HL-60 (cell line): Measurements from ENCODE around the gene QARS1.

Source experiments
- DNase-seq, 2 experiments: peaks; one replicate each; pipeline ENCODE4 v3.0.0-alpha.2; 2010 to 2020; ENCODE audit warnings: low read depth in 1 of 2, low spot score in 1 of 2
- H3K27ac ChIP-seq: fragments of 250-450 bp; sonication (Bioruptor Pico); replicated peaks from 2 replicates; pipeline ENCODE4 v1.5.1; 2020; ENCODE audit warnings: mild to moderate bottlenecking, moderate library complexity
- H3K27me3 ChIP-seq: fragments of 250-450 bp; sonication (Bioruptor Pico); 2 replicates; pipeline ENCODE4 v1.5.1; 2021; ENCODE audit warnings: mild to moderate bottlenecking, moderate library complexity; ENCODE audit not compliant: insufficient read depth, poor library complexity, severe bottlenecking
- H3K4me3 ChIP-seq: replicated peaks from 2 replicates; pipeline ENCODE4 v1.5.1; 2011; ENCODE audit warnings: mild to moderate bottlenecking, control low read depth, low read length; ENCODE audit not compliant: insufficient read depth
- GABPA ChIP-seq: IDR thresholded peaks from 2 replicates; pipeline ENCODE4 v1.6.1; 2012; ENCODE audit warnings: low read depth
- POLR2AphosphoS5 ChIP-seq: IDR thresholded peaks from 2 replicates; pipeline ENCODE4 v1.6.1; 2012; ENCODE audit warnings: low read depth
- SPI1 ChIP-seq: IDR thresholded peaks from 2 replicates; pipeline ENCODE4 v1.6.1; 2012; ENCODE audit warnings: low read depth, mild to moderate bottlenecking, borderline replicate concordance
- TF ChIP-seq, protein P1 (sequence below): IDR thresholded peaks from one replicate; pipeline ENCODE4 v1.5.1; 2011; ENCODE audit warnings: low read length, control low read depth, inconsistent platforms; ENCODE audit not compliant: insufficient read depth
- TF ChIP-seq, protein P2 (sequence below): IDR thresholded peaks from 2 replicates; pipeline ENCODE4 v1.6.1; 2012; ENCODE audit warnings: low read depth; ENCODE audit not compliant: insufficient replicate concordance

QARS1 gene

DNA sequence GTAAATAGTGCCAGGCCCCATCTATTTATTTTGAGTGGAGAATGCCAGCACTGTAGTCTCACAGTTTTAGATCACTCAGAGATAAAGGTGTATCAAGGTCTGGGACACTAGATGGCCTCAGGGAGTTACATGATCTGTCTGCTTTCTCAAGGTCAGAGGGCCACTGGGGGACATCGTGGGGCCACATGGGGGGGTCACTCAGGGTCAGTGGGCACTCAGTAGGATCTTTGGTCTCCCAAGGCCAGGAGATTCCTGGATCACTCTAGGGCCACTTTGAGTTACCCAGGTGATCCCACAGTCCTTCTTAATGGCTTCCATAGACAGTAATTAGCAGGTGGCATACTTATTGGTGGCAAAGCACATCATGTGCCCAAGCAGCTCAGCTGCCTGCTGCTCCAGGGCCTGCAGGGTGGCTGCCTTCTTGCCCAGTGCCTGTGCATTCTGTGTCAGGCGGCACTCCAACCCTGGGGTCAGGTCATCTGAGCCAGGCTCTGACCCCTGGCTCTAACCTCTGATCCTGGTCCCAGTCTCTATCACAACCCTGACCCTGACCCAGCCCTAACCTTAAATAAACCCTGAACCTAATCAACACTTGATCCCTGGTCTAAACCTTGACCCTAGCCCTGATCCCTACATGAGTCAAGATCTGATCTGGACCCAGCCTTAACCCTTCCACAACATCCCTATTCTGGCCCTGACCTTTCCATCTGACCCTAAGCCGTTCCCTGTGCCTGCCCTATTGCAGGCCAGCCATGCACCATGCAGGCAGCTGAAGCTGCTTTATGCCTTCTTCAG lies 30.1 kb upstream of the QARS1 start:
- no peak for TF ChIP-seq POLR2AphosphoS5
- TF ChIP-seq, protein P1, sequence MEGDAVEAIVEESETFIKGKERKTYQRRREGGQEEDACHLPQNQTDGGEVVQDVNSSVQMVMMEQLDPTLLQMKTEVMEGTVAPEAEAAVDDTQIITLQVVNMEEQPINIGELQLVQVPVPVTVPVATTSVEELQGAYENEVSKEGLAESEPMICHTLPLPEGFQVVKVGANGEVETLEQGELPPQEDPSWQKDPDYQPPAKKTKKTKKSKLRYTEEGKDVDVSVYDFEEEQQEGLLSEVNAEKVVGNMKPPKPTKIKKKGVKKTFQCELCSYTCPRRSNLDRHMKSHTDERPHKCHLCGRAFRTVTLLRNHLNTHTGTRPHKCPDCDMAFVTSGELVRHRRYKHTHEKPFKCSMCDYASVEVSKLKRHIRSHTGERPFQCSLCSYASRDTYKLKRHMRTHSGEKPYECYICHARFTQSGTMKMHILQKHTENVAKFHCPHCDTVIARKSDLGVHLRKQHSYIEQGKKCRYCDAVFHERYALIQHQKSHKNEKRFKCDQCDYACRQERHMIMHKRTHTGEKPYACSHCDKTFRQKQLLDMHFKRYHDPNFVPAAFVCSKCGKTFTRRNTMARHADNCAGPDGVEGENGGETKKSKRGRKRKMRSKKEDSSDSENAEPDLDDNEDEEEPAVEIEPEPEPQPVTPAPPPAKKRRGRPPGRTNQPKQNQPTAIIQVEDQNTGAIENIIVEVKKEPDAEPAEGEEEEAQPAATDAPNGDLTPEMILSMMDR = no peak
- no peak for TF ChIP-seq SPI1
- TF ChIP-seq, protein P2, sequence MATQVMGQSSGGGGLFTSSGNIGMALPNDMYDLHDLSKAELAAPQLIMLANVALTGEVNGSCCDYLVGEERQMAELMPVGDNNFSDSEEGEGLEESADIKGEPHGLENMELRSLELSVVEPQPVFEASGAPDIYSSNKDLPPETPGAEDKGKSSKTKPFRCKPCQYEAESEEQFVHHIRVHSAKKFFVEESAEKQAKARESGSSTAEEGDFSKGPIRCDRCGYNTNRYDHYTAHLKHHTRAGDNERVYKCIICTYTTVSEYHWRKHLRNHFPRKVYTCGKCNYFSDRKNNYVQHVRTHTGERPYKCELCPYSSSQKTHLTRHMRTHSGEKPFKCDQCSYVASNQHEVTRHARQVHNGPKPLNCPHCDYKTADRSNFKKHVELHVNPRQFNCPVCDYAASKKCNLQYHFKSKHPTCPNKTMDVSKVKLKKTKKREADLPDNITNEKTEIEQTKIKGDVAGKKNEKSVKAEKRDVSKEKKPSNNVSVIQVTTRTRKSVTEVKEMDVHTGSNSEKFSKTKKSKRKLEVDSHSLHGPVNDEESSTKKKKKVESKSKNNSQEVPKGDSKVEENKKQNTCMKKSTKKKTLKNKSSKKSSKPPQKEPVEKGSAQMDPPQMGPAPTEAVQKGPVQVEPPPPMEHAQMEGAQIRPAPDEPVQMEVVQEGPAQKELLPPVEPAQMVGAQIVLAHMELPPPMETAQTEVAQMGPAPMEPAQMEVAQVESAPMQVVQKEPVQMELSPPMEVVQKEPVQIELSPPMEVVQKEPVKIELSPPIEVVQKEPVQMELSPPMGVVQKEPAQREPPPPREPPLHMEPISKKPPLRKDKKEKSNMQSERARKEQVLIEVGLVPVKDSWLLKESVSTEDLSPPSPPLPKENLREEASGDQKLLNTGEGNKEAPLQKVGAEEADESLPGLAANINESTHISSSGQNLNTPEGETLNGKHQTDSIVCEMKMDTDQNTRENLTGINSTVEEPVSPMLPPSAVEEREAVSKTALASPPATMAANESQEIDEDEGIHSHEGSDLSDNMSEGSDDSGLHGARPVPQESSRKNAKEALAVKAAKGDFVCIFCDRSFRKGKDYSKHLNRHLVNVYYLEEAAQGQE = no peak
- TF ChIP-seq GABPA = no peak
- Histone ChIP-seq H3K27ac (no peak overlapping the region), H3K4me3 (no peak overlapping the region), H3K27me3 (no peaks in the 10 kb centered on the region)
- DNase-seq = no peak

DNA sequence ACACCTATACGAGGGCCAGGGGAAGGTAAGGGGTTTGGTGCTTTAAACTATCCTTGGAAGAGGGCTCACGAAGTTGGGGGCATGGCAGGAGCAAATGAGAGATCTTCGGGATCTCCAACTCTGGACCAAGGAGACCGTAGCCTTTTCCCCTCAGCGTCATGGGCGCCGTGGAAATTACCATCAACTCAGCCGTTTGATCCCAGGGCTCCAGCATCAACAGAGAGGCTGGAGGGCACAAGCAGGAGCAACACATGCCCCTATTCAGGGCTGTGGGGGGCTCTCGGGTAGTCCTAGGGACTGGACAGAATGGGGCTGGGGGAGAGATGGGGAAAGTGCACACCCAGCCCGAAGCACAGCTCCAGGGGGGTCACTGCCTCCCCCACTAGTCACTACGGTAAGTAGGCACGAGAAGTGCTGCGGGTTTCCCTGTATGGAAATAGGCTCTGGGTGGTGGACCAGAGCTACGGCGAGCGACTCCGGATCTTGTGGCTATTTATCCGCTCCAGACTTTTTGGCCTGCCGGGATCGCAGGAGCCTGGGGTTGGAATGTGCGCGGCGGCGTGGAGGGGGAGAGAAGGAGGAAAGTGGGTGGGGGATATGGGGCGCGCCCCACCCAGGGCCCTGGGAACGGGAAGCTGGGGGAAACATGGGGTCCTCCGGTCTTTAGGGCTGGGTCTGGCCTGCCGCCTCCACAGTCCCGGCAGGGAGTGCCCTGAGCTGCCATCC lies 28.8 kb upstream of the QARS1 start:
- DNase-seq = no peak
- TF ChIP-seq, protein P2 = no peak
- no peak for TF ChIP-seq SPI1
- no peak for TF ChIP-seq POLR2AphosphoS5
- TF ChIP-seq, protein P1 = no peak
- H3K27ac ChIP-seq = no peak overlapping the region

DNA sequence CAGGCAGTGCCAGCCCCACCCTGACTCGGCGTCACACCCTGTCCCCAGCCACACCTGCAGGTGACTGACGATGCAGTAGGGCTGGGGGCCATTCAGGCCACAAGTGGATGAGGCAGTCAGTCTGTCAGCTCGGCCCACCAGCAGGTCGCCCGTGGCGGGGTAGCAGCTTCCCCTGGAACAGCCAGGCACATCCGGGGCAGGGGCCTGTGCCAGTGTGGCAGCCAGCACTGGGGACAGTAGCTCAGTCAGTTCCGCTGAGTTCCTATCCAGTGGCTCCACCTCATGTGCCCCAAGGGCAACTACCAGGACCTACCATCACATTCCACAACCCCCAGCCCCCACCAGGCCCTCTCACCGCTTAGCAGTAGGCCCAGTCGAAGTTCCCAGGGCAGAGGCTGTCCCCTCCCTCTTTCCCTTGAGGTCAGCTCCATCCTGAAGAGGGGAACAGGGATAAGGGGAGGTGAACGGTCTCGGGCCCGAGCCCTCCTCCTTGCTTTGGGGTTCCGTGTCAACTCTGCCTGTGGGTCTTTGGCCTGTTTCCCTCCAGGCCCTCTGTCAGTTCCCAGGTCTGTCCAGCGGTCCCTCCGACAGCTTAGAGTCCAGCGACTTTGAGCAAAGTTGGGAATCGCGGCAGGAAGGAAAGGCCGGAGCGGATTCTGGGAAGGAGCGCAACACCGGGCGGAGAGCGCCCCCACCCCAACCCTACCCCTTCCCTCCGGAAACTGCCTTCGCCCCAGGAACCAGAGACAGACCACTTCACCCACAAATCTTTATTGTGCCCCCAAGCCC lies 28.1 kb upstream of the QARS1 start, which contains the start of gene LAMB2:
LAMB2 (minus strand) TSS at position 614 of the 789 bp plus-strand sequence; CDS start at position 431, 183 bp downstream.
- Histone ChIP-seq H3K4me3 (peak within 1 kb of the TSS; percentile 9; the same call in 1 of the 2 replicates), H3K27ac (no peak within 1 kb of the TSS), H3K27me3 (no peaks in the 10 kb centered on the region)
- TF ChIP-seq, protein P2 = no peak
- TF ChIP-seq SPI1 (no peak), GABPA (no peak), POLR2AphosphoS5 (no peak)
- TF ChIP-seq, protein P1 = no peak
- DNase-seq = no peak

More for the DNA sequence above, 28.8 kb upstream of the QARS1 start:
- peak overlapping the region; percentile 9; the same call in 1 of the 2 replicates for H3K4me3 ChIP-seq
- no peaks in the 10 kb centered on the region for H3K27me3 ChIP-seq
